OCI-LY1 (cell line): ENCODE measurements around the gene RTRAF.

Experiments
- H2AFZ ChIP-seq: fragments of 200-600 bp; sonication (generic), shearing (Covaris generic); 2 replicates; pipeline ENCODE4 v1.6.0; 2014; ENCODE audit warnings: antibody characterized with exemption, mild to moderate bottlenecking, low read length
- H3F3A ChIP-seq: fragments of 200-600 bp; sonication (generic), shearing (Covaris generic); 2 replicates; pipeline ENCODE4 v1.6.0; 2014; ENCODE audit warnings: mild to moderate bottlenecking, antibody characterized with exemption, low read length, moderate library complexity; ENCODE audit not compliant: insufficient read depth
- H3K27ac ChIP-seq: fragments of 200-600 bp; sonication (generic); 2 replicates; pipeline ENCODE4 v1.5.1; 2014; ENCODE audit warnings: low read length, mixed run types, mild to moderate bottlenecking, low read depth; ENCODE audit not compliant: poor library complexity, severe bottlenecking
- H3K27me3 ChIP-seq: fragments of 200-600 bp; sonication (generic); 2 replicates; pipeline ENCODE4 v1.6.0; 2014; ENCODE audit warnings: antibody characterized with exemption, mild to moderate bottlenecking, low read length, moderate library complexity; ENCODE audit not compliant: insufficient read depth
- H3K36me3 ChIP-seq: fragments of 200-600 bp; sonication (generic); 2 replicates; pipeline ENCODE4 v1.6.1; 2014; ENCODE audit warnings: mild to moderate bottlenecking, antibody characterized with exemption, low read length, moderate library complexity, mixed read lengths; ENCODE audit not compliant: insufficient read depth
- H3K4me1 ChIP-seq: fragments of 200-600 bp; sonication (generic); 2 replicates; pipeline ENCODE4 v1.5.1; 2014; ENCODE audit warnings: mild to moderate bottlenecking, low read length, moderate library complexity; ENCODE audit not compliant: insufficient read depth, severe bottlenecking
- H3K4me2 ChIP-seq: fragments of 200-600 bp; sonication (generic), shearing (Covaris generic); 2 replicates; pipeline ENCODE4 v1.6.1; 2014; ENCODE audit warnings: low read length
- H3K4me3 ChIP-seq: fragments of 200-600 bp; sonication (generic); 2 replicates; pipeline ENCODE4 v1.5.1; 2014; ENCODE audit warnings: low read length, low read depth, mild to moderate bottlenecking, mixed read lengths; ENCODE audit not compliant: poor library complexity, severe bottlenecking
- H3K79me2 ChIP-seq: fragments of 200-600 bp; shearing (Covaris generic); 2 replicates; pipeline ENCODE4 v1.6.1; 2016; ENCODE audit warnings: mixed run types, low read length, mixed read lengths; ENCODE audit not compliant: insufficient read depth
- H3K9ac ChIP-seq: fragments of 200-600 bp; sonication (generic), shearing (Covaris generic); 2 replicates; pipeline ENCODE4 v1.6.1; 2014; ENCODE audit warnings: mild to moderate bottlenecking, low read length, mixed read lengths
- H3K9me2 ChIP-seq: fragments of 200-600 bp; sonication (generic), shearing (Covaris generic); 2 replicates; pipeline ENCODE4 v1.6.1; 2014; ENCODE audit warnings: low read depth, mild to moderate bottlenecking, low read length, mixed read lengths
- H3K9me3 ChIP-seq: fragments of 200-600 bp; shearing (Covaris generic); 2 replicates; pipeline ENCODE4 v1.6.1; 2014; ENCODE audit warnings: low read length, mixed read lengths
- H4K20me1 ChIP-seq: fragments of 200-600 bp; sonication (generic), shearing (Covaris generic); 2 replicates; pipeline ENCODE4 v1.6.0; 2016; ENCODE audit warnings: mild to moderate bottlenecking, low read length; ENCODE audit not compliant: insufficient read depth
- CTCF ChIP-seq: fragments of 200-600 bp; sonication (generic), shearing (Covaris generic); IDR thresholded peaks from 2 replicates; pipeline ENCODE4 v1.5.1; 2017; ENCODE audit warnings: mild to moderate bottlenecking, antibody characterized with exemption, low read length, moderate library complexity, mixed read lengths
- EZH2 ChIP-seq: fragments of 200-600 bp; sonication (generic), shearing (Covaris generic); IDR thresholded peaks from 2 replicates; pipeline ENCODE4 v1.8.0; 2017; ENCODE audit warnings: borderline replicate concordance, mixed run types, mild to moderate bottlenecking, antibody characterized with exemption, low read length, moderate library complexity, mixed read lengths

Gene RTRAF

GRCh38 chr14:52006361-52006760 is 17.0 kb downstream of the RTRAF start:
- no peak overlapping the region for H3K27ac ChIP-seq
- H3K4me2 ChIP-seq = no peak overlapping the region
- TF ChIP-seq EZH2 (no peak), CTCF (no peak)
- peaks cover 100% of the 10 kb centered on the region for H3K36me3 ChIP-seq
- H4K20me1 ChIP-seq = no peaks in the 10 kb centered on the region
- no peak overlapping the region for H3K4me3 ChIP-seq
- H2AFZ ChIP-seq = no peak overlapping the region
- no peaks in the 10 kb centered on the region for H3K9me2 ChIP-seq
- H3K9me3 ChIP-seq = no peaks in the 10 kb centered on the region
- no peaks in the 10 kb centered on the region for H3K27me3 ChIP-seq
- no peak overlapping the region for H3K9ac ChIP-seq
- H3F3A ChIP-seq = no peaks in the 10 kb centered on the region
- no peaks in the 10 kb centered on the region for H3K79me2 ChIP-seq
- no peaks in the 10 kb centered on the region for H3K4me1 ChIP-seq

GRCh38 chr14:52007211-52007610 is 17.9 kb downstream of the RTRAF start:
- TF ChIP-seq CTCF = no peak
- TF ChIP-seq EZH2 = no peak
- Histone ChIP-seq H3K4me1 (no peaks in the 10 kb centered on the region), H3K36me3 (peaks cover 96% of the 10 kb centered on the region), H3K4me3 (no peak overlapping the region), H3K9me3 (no peaks in the 10 kb centered on the region), H3K9ac (no peak overlapping the region), H3K27ac (no peak overlapping the region), H4K20me1 (no peaks in the 10 kb centered on the region), H3K9me2 (no peaks in the 10 kb centered on the region), H3K27me3 (no peaks in the 10 kb centered on the region), H3F3A (no peaks in the 10 kb centered on the region), H3K4me2 (no peak overlapping the region), H3K79me2 (no peaks in the 10 kb centered on the region), H2AFZ (no peak overlapping the region)

GRCh38 chr14:52007637-52008036 is 18.3 kb downstream of the RTRAF start:
- Histone ChIP-seq H3K27me3 (no peaks in the 10 kb centered on the region), H4K20me1 (no peaks in the 10 kb centered on the region), H3K36me3 (peaks cover 92% of the 10 kb centered on the region), H3K27ac (no peak overlapping the region), H3K4me3 (no peak overlapping the region), H3K79me2 (no peaks in the 10 kb centered on the region), H3K4me2 (no peak overlapping the region), H3K4me1 (no peaks in the 10 kb centered on the region), H3K9ac (no peak overlapping the region), H2AFZ (no peak overlapping the region), H3K9me2 (no peaks in the 10 kb centered on the region), H3F3A (no peaks in the 10 kb centered on the region), H3K9me3 (no peaks in the 10 kb centered on the region)
- no peak for TF ChIP-seq EZH2
- no peak for TF ChIP-seq CTCF
